GM08714 (cell line): ENCODE measurements around the gene SLC27A2.

Experiments used
- H3K4me3 ChIP-seq: fragments of 200-500 bp; sonication (Bioruptor generic); 2 replicates; pipeline ENCODE4 v1.5.1; 2014; ENCODE audit warnings: mild to moderate bottlenecking, low read length, inconsistent platforms
- ZNF274 ChIP-seq: IDR thresholded peaks from 2 replicates; pipeline ENCODE4 v1.6.1; 2012; ENCODE audit warnings: mild to moderate bottlenecking, low read depth, low read length

Gene SLC27A2

DNA sequence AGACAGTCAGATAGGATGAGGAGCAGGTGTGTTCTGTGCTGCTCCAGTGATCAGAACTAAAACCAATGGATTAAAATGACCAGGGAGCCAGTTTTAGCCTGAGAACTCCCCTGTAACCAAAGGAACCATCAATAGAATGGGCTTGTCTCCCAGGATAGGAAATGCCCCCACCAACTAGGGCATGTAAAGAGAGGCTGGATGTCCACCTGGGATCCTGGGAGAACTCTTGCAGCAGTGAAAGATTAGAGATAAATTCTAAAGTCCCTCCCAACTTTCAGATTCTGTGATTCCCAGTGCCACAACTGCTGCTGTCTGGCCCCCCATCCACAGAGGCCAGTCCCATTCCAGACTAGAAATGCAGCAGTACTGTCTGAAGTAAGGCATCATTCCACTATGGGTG is 49.8 kb downstream of the SLC27A2 start:
- TF ChIP-seq ZNF274 = no peak
- no peak overlapping the region for H3K4me3 ChIP-seq

DNA sequence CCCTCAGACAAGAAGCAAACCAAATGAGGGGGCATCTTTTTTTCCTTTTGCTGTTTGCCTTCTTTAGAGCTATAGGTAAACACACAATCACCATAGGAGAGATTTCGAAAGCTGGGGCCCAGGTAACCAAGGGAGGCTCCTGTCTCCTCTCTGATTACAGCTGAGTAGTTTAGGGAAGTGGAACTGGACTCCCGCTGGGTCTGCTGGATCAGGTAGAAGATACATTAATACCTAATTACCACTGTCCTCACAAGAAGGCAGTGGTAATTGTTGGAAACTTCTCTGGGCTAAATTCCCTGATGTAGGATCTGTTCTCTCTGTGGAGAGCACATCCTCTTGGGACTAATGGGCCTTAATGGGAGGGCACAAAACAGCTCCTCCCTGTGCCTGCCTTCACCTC is 50.8 kb downstream of the SLC27A2 start:
- H3K4me3 ChIP-seq = no peak overlapping the region
- no peak for TF ChIP-seq ZNF274

DNA sequence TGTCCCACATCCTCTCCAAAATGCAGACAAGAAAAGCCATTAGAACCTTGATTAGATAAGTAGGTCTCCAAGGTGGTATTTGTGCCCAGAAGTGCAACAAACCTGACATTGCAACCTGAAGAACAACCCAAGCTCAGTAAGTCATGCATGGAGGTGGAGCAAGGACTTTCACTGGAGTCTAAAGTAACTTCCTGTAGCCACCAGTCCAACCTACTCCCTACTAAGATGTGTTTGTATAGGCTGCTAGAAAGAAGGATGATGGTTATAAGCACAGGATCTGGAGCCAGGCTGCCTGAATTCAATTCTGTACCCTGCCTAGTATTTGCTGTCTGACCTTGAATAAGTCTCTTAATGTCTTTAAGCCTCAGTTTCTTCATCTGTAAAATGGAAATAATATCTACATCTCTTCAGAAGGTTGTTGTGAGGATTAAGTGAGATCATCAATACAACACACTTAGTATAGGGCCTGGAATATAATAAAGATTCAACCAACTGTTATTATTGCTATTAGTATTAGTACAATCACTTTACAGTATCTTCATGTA is 51.3 kb downstream of the SLC27A2 start:
- no peak overlapping the region for H3K4me3 ChIP-seq
- TF ChIP-seq ZNF274 = no peak

DNA sequence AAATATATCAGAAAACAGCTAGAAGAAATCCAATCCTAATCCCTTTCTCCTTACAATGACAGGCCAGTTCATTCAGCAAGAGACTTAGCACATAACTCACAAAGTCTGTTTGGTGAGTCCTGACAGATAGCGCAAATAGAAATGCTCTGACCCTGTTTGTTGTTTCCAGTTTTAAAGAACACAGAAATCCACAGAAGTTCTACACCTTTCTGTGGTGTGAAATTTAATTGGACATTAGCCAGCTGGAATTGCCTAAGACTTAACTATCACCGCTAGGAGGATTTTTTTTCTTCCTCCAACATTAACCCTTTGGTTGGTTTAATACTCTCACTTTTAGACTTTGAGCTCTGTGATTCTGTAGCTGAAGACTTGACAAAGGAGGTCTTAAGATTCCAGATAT is 52.8 kb downstream of the SLC27A2 start:
- no peak overlapping the region for H3K4me3 ChIP-seq
- no peak for TF ChIP-seq ZNF274

DNA sequence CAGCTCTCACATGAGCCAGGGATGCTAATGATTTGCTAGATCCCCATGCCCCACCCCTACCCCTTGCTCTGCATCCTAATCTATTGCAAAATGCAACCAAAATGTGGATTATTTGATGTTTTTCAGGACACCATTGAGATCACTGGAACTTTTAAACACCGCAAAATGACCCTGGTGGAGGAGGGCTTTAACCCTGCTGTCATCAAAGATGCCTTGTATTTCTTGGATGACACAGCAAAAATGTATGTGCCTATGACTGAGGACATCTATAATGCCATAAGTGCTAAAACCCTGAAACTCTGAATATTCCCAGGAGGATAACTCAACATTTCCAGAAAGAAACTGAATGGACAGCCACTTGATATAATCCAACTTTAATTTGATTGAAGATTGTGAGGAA is 53.8 kb downstream of the SLC27A2 start:
- no peak overlapping the region for H3K4me3 ChIP-seq
- no peak for TF ChIP-seq ZNF274

DNA sequence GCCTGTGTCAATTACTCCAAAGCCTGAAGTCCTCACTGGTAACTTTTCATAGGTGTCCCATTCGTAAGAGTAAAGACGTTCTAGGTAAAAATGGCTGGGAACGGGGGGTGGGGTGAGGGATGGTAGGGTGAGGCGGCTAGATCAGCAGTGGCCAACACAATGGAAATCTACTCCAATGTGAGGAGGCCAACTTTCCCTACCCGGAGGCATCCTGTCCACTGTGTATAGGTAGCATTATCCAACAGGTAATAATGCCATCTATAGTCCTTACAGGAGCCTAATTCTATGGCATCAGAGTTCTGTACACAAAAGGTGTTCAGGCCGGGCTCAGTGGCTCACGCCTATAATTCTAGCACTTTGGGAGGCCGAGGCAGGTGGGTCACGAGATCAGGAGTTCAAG is 54.4 kb downstream of the SLC27A2 start:
- TF ChIP-seq ZNF274 = no peak

DNA sequence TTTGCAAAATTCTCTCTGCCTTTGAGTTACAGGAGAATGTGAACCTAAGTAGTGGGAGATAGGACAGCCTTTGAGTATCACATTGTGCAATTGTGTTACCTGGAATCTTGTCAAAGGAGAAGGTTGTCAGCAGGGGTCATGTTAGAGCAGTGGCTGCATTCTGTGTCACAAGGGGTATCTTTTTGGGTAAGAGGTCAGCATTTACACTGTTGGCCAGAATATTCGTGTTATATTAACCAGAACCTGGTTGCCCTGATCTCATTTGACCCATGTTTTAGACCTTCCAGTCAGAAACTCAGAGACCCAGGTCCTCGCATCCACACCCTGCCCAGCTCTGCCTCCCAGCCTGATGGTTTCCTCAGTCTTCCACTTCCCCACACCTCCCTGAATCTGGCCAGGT is 56.3 kb downstream of the SLC27A2 start:
- TF ChIP-seq ZNF274 = no peak
- H3K4me3 ChIP-seq = no peak overlapping the region

More for the DNA sequence above, 54.4 kb downstream of the SLC27A2 start:
- H3K4me3 ChIP-seq = no peak overlapping the region

DNA sequence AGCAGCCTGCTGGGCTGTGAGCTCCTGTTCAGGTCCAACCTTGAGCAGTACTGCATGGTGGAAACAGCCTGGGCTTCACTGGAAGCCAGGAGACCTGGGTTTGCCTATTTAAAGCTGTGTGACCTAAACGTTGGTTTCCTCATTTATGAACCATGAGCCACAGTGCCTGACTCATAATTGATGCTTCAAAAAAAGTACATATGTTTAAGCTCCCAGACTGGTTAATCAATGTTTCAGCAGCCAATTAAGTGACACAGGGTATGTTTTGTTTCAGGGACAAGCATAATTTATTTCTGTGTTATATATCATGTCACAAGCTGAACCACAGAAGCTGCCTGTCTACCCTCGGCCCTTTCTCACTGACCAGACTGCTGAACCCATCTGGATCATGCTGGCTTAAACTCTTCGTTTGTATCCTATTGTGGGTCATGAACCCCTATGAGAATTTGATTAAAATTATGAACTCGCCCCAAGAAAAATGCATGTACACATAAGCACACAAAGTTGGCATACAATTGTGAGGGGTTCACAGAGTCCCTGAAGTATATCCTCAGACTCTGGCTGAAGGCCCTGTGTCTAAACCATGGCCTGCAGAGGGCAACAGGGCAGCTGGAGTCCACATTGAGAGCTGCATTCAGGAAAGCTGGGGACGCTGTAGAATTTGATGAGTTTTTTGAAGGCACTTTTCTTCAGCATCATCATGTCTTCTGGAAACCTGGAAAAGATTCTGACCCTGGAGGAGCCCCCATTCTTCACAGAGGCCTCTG is 59.9 kb downstream of the SLC27A2 start:
- no peak for TF ChIP-seq ZNF274
- no peak overlapping the region for H3K4me3 ChIP-seq

DNA sequence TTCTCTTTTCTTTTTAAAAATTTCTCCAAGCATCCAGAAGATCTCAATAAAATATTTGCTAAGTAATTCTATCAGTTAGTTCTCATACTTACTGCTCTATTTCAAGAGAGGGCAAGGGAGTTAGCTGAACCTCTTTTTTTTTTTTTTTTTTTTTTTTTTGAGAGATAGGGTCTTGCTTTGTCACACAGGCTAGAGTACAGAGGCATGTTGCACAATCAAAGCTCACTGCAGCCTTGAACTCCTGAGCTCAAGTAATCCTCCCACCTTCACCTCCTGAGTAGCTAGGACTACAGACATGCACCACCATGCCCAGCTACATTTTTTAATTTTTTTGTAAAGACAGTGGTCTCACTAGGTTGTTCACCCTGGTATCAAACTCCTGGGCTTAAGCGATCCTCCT is 62.2 kb downstream of the SLC27A2 start:
- no peak overlapping the region for H3K4me3 ChIP-seq
- TF ChIP-seq ZNF274 = no peak

DNA sequence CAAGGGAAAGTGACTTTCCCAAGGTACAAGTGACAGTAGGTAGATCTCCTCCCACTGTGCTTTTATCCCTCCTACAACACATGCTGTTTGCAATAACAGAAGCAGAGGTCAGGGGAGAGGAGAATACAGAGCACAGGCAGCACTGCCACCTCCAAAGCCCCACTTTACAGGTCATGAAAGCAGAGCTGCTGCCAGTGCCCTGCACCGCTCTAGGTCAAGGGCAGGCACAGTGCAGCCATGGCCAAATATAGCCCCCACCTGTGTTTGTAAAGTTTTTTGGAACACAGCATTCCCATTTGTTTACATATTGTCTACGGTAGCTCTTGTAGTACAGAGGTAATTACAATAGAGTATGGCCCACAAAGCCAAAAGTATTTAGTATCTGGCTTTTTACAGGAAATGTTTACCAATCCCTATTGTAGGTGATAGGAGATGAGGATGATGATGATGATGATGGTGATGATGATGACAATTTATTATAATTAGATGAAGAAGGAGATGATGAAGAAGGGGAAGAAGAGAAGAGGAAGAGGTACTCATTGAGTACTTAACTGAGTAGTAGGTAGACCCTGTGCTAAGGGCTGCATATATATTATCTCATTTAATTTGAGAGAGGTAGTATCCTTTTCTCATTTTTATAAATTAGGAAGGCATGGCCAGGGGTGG is 63.1 kb downstream of the SLC27A2 start:
- H3K4me3 ChIP-seq = no peak overlapping the region
- TF ChIP-seq ZNF274 = no peak

DNA sequence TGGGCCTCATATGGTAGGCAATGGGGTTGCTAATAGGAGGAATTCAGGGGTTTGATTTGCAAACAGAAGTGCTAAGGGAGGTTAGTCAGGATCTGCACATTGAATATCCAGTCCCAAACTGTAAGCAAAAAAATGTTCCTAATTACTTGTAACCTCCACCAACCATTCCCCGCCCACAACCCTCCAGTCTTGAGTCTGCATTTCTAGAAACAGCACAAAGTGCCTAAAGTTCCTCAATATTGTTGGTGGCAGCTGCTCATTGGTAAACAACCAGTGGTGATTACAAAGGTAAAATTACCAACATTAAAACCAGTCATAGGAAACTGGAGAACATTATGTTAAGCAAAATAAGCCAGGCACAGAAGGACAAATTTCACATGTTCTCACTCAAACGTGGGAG is 64.6 kb downstream of the SLC27A2 start:
- no peak overlapping the region for H3K4me3 ChIP-seq
- TF ChIP-seq ZNF274 = no peak

DNA sequence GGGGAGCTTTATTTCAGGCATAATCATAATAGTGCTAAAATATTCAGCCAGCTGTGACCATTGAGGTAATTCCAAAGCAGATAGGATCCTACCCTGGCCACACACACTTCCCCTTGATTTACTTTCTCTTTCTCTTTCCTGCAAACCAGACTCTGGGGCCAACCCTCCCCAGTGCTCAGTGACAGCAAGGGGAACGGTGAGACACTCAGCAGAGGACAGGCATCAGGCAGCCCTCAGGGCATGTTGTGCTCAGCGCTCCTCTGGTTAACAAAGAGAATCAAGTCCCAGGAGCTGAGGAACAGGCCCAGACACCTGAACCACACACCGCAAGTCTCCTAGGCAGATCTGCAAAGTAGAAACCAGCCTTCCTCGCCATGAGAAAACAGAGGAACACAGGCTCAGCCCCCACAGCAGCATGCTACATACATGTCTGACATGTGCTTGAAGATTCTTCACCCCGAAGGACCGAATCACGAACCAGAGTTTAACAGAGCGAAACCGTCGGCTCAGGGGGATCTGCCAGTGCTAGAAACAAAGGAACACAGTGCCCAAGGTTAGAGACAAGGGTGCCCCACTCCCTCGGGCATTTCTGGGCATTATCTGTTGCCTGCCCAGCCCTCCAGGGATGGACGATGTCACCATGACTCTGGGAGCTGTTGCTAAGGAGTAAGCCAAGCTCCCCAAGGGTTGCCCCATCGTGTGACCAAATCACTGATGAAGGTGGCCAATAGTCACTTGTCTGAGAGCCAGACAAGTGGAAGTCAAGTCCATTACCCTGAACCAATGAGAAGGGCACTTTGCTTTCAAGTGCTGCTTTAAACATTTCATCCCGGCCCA is 66.0 kb downstream of the SLC27A2 start:
- H3K4me3 ChIP-seq = peak overlapping the region; percentile 0; the same call in 1 of the 2 replicates

DNA sequence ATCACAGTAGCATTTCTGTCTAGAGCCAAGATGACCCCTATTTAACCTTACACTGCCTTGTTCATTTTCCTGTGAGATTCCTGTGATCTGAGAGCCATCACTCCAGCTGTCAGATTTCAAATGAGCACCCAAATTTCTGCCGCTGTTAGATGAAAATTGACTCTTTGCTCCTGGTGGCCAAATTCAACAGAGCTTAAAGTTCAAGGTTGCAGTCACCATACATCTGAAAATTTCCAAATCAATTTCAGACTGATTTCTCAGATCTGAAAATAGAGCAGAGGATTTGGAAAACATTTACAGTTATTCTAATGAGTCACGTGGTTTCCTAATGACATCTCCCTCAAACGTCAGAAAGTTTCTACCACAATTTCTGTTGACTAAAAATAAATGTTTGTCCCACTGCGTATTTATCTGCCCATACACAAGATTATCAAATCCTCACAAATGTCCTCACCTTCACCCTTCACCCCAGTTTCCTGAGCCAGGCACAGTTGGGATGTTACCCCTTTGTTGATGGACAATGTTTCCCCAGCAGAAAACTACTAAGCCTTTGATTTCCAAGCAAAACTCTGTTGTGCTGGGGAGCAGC is 67.1 kb downstream of the SLC27A2 start:
- TF ChIP-seq ZNF274 = no peak
- H3K4me3 ChIP-seq = no peak overlapping the region

More for the DNA sequence above, 66.0 kb downstream of the SLC27A2 start:
- no peak for TF ChIP-seq ZNF274

DNA sequence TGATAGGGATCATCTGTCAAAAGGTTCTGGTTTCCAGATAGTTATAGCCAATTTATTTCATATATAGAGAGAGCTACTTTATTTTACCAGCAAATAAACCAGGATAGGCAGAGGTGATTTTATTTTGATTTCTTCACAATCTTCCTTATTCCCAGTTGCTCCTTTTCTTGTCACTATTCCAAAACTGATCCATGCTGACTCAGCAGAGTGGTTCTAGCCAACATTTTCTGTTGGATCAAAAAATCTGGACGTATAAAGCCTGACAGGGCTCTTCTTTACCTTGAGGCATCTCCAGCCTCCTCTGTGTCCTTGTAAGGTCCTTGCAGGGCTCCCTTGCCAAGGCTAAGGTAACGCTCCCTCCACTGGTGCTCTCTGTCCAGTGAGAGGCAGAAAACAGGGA is 67.7 kb downstream of the SLC27A2 start:
- H3K4me3 ChIP-seq = no peak overlapping the region
- no peak for TF ChIP-seq ZNF274

DNA sequence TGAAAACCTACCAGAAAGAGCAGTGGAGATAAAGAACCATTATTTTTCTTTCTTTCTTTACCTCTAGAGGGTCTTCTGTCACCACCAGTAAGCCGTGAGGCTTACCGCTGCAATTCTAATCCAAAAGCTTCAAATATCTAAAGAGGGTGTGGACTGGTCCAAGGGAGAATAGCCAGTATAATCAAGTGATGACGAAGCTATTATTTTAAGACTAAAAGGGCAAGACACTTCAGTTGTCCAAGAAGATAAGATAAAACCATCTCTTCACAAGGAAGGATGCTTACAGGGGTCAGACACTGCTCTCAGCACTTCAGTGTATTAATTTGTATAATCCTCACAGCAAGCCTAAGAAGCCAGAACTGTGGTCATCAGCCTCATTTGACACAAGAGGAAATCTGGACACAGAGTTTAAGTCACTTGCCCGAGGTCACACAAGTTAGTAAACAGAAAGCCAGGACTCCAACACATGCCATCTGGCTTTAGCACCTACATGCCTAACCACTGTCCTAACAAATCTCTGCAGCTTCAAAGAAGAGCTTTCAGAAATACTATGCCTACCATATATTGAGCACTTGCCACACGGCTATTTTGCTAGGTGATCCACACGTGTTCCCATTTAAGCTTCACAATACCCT is 68.9 kb downstream of the SLC27A2 start:
- no peak overlapping the region for H3K4me3 ChIP-seq
- no peak for TF ChIP-seq ZNF274
